IMR-90 (cell line): ENCODE results near the gene GCFC2. TPM values are rescaled to one million over a fixed set of nuclear protein-coding genes. Genes with fewer than 3 reads are reported as not detected.

Source experiments
- ATAC-seq: fragments of 200-7000 bp; cut with Tn5 transposase; 2 replicates; pipeline ENCODE4 v1.9.1; 2020; ENCODE audit warnings: low read depth, mild to moderate bottlenecking, moderate library complexity
- BruUV-seq: library from RNA; stranded (reverse); fragments of 400-500 nt; replicated peaks from 2 replicates; lab custom pipeline; 2021; lab: Mats Ljungman, UMichigan
- CTCF ChIA-PET: fragments of 300-600 bp; formaldehyde crosslinking; extraction: SDS; loops from one replicate; lab custom pipeline; 2021; ENCODE audit warnings: antibody characterized with exemption; lab: Yijun Ruan, JAX
- POLR2A ChIA-PET: fragments of 300-600 bp; sonication (Branson Sonifier 250); formaldehyde crosslinking; loops from one replicate; lab custom pipeline; 2022; ENCODE audit warnings: antibody characterized with exemption; ENCODE audit not compliant: unreplicated experiment; lab: Charles Lee
- DNase-seq: peaks from one replicate; pipeline ENCODE4 v3.0.0; 2013
- H2AFZ ChIP-seq: replicated peaks from 2 replicates; pipeline ENCODE3; 2013; ENCODE audit warnings: low read length, mild to moderate bottlenecking; ENCODE audit not compliant: poor library complexity
- H2AK5ac ChIP-seq: 2 replicates; pipeline ENCODE4 v1.6.1; 2013; ENCODE audit warnings: low read depth, low read length, inconsistent platforms
- H2AK9ac ChIP-seq: replicated peaks from 2 replicates; pipeline ENCODE3; 2013; ENCODE audit warnings: mild to moderate bottlenecking, low read depth, low read length, moderate library complexity; ENCODE audit not compliant: poor library complexity
- H2BK120ac ChIP-seq: 2 replicates; pipeline ENCODE4 v1.6.1; 2013; ENCODE audit warnings: low read depth, low read length, inconsistent platforms
- H2BK15ac ChIP-seq: 3 replicates; pipeline ENCODE4 v1.6.1; 2013; ENCODE audit warnings: low read depth, low read length, inconsistent platforms
- H2BK20ac ChIP-seq: 2 replicates; pipeline ENCODE4 v1.6.1; 2013; ENCODE audit warnings: low read depth, mild to moderate bottlenecking, inconsistent platforms, low read length, moderate library complexity
- H2BK5ac ChIP-seq: 2 replicates; pipeline ENCODE4 v1.6.1; 2013; ENCODE audit warnings: mild to moderate bottlenecking, low read depth, low read length, inconsistent platforms; ENCODE audit not compliant: poor library complexity, severe bottlenecking
- H3K14ac ChIP-seq: replicated peaks from 2 replicates; pipeline ENCODE4 v1.6.1; 2013; ENCODE audit warnings: low read depth, low read length, inconsistent platforms
- H3K18ac ChIP-seq: 2 replicates; pipeline ENCODE4 v1.6.1; 2013; ENCODE audit warnings: low read depth, low read length, control low read depth
- H3K23ac ChIP-seq: 2 replicates; pipeline ENCODE4 v1.6.1; 2013; ENCODE audit warnings: low read depth, low read length, inconsistent platforms
- H3K27ac ChIP-seq: 2 replicates; pipeline ENCODE4 v1.5.1; 2013; ENCODE audit warnings: mild to moderate bottlenecking, control low read depth, low read length; ENCODE audit not compliant: insufficient read depth
- H3K27me3 ChIP-seq: 2 replicates; pipeline ENCODE4 v1.6.1; 2013; ENCODE audit warnings: low read length; ENCODE audit not compliant: control insufficient read depth, insufficient read depth
- H3K36me3 ChIP-seq: 2 replicates; pipeline ENCODE4 v1.6.1; 2013; ENCODE audit warnings: low read length, mixed read lengths; ENCODE audit not compliant: control insufficient read depth, insufficient read depth
- H3K4ac ChIP-seq: 2 replicates; pipeline ENCODE4 v1.6.1; 2013; ENCODE audit warnings: low read depth, low read length, inconsistent platforms
- H3K4me1 ChIP-seq: 2 replicates; pipeline ENCODE4 v1.6.1; 2013; ENCODE audit warnings: low read length, mixed read lengths; ENCODE audit not compliant: control insufficient read depth, insufficient read depth
- H3K4me2 ChIP-seq: 2 replicates; pipeline ENCODE4 v1.6.1; 2013; ENCODE audit warnings: low read depth, mild to moderate bottlenecking, control low read depth, low read length, moderate library complexity
- H3K4me3 ChIP-seq: 2 replicates; pipeline ENCODE4 v1.5.1; 2013; ENCODE audit warnings: low read depth, mild to moderate bottlenecking, control low read depth, low read length, moderate library complexity; ENCODE audit not compliant: insufficient read depth
- H3K56ac ChIP-seq: 2 replicates; pipeline ENCODE4 v1.6.1; 2013; ENCODE audit warnings: low read length, inconsistent platforms; ENCODE audit not compliant: insufficient read depth; ENCODE audit errors: extremely low read depth
- H3K79me1 ChIP-seq, 2 experiments: 2 replicates each; pipeline ENCODE4 v1.6.1; 2013; ENCODE audit warnings: low read length in 2 of 2, inconsistent platforms in 1 of 2, low read depth in 1 of 2
- H3K9ac ChIP-seq: 2 replicates; pipeline ENCODE4 v1.6.1; 2013; ENCODE audit warnings: low read depth, low read length, control low read depth
- H3K9me1 ChIP-seq: 2 replicates; pipeline ENCODE4 v1.6.1; 2013; ENCODE audit warnings: low read length, inconsistent platforms; ENCODE audit not compliant: insufficient read depth
- H3K9me3 ChIP-seq: 2 replicates; pipeline ENCODE4 v1.6.1; 2013; ENCODE audit warnings: low read length; ENCODE audit not compliant: control insufficient read depth, insufficient read depth
- H4K20me1 ChIP-seq: 2 replicates; pipeline ENCODE4 v1.6.1; 2013; ENCODE audit warnings: low read length, inconsistent platforms; ENCODE audit not compliant: insufficient read depth
- H4K5ac ChIP-seq: 2 replicates; pipeline ENCODE4 v1.6.1; 2013; ENCODE audit warnings: mild to moderate bottlenecking, low read depth, low read length, control low read depth
- H4K8ac ChIP-seq, 2 experiments: 2 replicates each; pipeline ENCODE4 v1.6.1; 2013; ENCODE audit warnings: low read depth in 2 of 2, low read length in 2 of 2, control low read depth in 1 of 2, inconsistent platforms in 1 of 2
- H4K91ac ChIP-seq: 2 replicates; pipeline ENCODE4 v1.6.1; 2013; ENCODE audit warnings: low read depth, low read length, inconsistent platforms; ENCODE audit not compliant: insufficient read depth
- CHD1 ChIP-seq: IDR thresholded peaks from 2 replicates; pipeline ENCODE4 v1.6.1; 2012; ENCODE audit warnings: low read depth, low read length, improper control_type of control experiment
- MAZ ChIP-seq: IDR thresholded peaks from 2 replicates; pipeline ENCODE4 v1.6.1; 2012; ENCODE audit warnings: low read depth, mild to moderate bottlenecking, low read length, improper control_type of control experiment, moderate library complexity, borderline replicate concordance
- MXI1 ChIP-seq: IDR thresholded peaks from 2 replicates; pipeline ENCODE4 v1.6.1; 2012; ENCODE audit warnings: low read depth, mild to moderate bottlenecking, low read length, moderate library complexity, borderline replicate concordance
- POLR2A ChIP-seq: IDR thresholded peaks from 2 replicates; pipeline ENCODE4 v1.6.1; 2012; ENCODE audit warnings: mild to moderate bottlenecking, low read depth, low read length
- RCOR1 ChIP-seq: IDR thresholded peaks from 2 replicates; pipeline ENCODE4 v1.6.1; 2012; ENCODE audit warnings: mild to moderate bottlenecking, low read length, improper control_type of control experiment; ENCODE audit not compliant: insufficient replicate concordance
- RFX5 ChIP-seq: IDR thresholded peaks from 2 replicates; pipeline ENCODE4 v1.8.0; 2012; ENCODE audit warnings: low read depth, mild to moderate bottlenecking, low read length, moderate library complexity
- SMC3 ChIP-seq: fragments of 150-350 bp; IDR thresholded peaks from 2 replicates; pipeline ENCODE4 v1.6.1; 2016; ENCODE audit warnings: low read depth, mild to moderate bottlenecking, antibody characterized with exemption, low read length, moderate library complexity
- WGBS, 2 experiments: methylation state at CpG; one replicate each; pipeline versions ENCODE4 v1.1.5 to v1.1.7; 2013; ENCODE audit warnings: missing lambda C conversion rate in 2 of 2; ENCODE audit not compliant: insufficient read length in 1 of 2; ENCODE audit errors: extremely low coverage in 2 of 2; 5-methylcytosine and 5-hydroxymethylcytosine counted together
- dilution Hi-C: fragments of 300-500 bp; cut with HindIII; formaldehyde crosslinking; loops from one replicate; pipeline ENCODE4 v1.14.3; 2018; ENCODE audit warnings: low sequenced_read_pairs; ENCODE audit not compliant: unreplicated experiment
- in situ Hi-C: fragments of 300-500 bp; cut with MboI; formaldehyde crosslinking; loops from 3 replicates; pipeline ENCODE4 v1.14.3; 2019; ENCODE audit warnings: low sequenced_read_pairs, inconsistent platforms, mixed read lengths
- intact Hi-C: fragments of 100-400 bp; cut with micrococcal nuclease; formaldehyde crosslinking; loops from 2 replicates; pipeline ENCODE4 v1.10.0; 2022
- polyA plus RNA-seq, 3 experiments: library from polyadenylated mRNA; depleted of rRNA; stranded (reverse); fragments of >200 nt; gene quantifications; 2 replicates each; pipeline ENCODE4 v1.2.3, GENCODE V29; 2012; ENCODE audit warnings: low replicate concordance in 1 of 3
- total RNA-seq: library from RNA; depleted of rRNA; stranded (reverse); fragments of >200 nt; gene quantifications from 2 replicates; pipeline ENCODE4 v1.2.3, GENCODE V29; 2012
- TF ChIP-seq, protein P1 (sequence below): fragments of 150-350 bp; IDR thresholded peaks from 2 replicates; pipeline ENCODE4 v1.6.1; 2017; ENCODE audit warnings: mild to moderate bottlenecking, antibody characterized with exemption, low read length, low read depth
- TF ChIP-seq, protein P2 (sequence below): conservative IDR thresholded peaks from 2 replicates; pipeline ENCODE4 v1.5.1; 2012; ENCODE audit warnings: mild to moderate bottlenecking, low read depth, low read length, improper control_type of control experiment

The GCFC2 gene
- total and polyA plus RNA-seq, 2 of the 4 experiments (the other 2 are of a cell fraction), result 6.4 to 10.0 TPM

DNA sequence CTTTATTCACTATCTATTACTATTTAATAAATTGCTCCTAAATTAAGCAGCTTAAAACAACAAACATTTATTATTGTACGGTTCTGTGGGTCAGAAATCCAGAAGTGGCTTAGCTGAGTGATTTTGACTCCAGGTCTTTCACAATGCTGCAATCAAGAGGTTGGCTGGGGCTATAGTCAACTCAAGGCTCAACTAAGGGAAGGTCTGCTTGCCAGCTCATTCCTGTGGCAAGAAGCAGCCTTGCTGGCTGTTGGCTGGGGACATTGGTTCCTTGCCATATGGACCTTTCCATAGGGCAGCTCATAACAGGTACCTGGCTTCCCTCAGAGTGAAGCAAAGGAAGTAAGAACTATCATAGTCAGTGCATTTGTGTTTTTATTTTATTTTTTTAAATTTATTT is 69.1 kb downstream of the GCFC2 start:
- ChIA-PET POLR2A (no interaction called here), CTCF (interaction anchor here (0.9 to 2.8 kb wide), 7 partner anchors 10 to 178 kb away, joined by 3 to 17 read pairs (median 5); no protein-coding TSS in a partner anchor)
- no peak overlapping the region for H4K5ac ChIP-seq
- no peak overlapping the region for H3K56ac ChIP-seq
- no peak overlapping the region for H3K18ac ChIP-seq
- H3K9ac ChIP-seq, result no peak overlapping the region
- no peak overlapping the region; the same call in 1 of the 2 replicates for H3K4ac ChIP-seq
- DNase-seq (peak; percentile 5), ATAC-seq (no peak)
- H3K27ac ChIP-seq, result no peak overlapping the region
- H3K27me3 ChIP-seq, result peaks cover 11% of the 10 kb centered on the region
- no peak overlapping the region for H3K4me3 ChIP-seq
- no peak overlapping the region for H2BK20ac ChIP-seq
- no peak for TF ChIP-seq RCOR1
- TF ChIP-seq CHD1, result no peak
- TF ChIP-seq, protein P1, sequence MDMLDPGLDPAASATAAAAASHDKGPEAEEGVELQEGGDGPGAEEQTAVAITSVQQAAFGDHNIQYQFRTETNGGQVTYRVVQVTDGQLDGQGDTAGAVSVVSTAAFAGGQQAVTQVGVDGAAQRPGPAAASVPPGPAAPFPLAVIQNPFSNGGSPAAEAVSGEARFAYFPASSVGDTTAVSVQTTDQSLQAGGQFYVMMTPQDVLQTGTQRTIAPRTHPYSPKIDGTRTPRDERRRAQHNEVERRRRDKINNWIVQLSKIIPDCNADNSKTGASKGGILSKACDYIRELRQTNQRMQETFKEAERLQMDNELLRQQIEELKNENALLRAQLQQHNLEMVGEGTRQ, result no peak
- TF ChIP-seq, protein P2, sequence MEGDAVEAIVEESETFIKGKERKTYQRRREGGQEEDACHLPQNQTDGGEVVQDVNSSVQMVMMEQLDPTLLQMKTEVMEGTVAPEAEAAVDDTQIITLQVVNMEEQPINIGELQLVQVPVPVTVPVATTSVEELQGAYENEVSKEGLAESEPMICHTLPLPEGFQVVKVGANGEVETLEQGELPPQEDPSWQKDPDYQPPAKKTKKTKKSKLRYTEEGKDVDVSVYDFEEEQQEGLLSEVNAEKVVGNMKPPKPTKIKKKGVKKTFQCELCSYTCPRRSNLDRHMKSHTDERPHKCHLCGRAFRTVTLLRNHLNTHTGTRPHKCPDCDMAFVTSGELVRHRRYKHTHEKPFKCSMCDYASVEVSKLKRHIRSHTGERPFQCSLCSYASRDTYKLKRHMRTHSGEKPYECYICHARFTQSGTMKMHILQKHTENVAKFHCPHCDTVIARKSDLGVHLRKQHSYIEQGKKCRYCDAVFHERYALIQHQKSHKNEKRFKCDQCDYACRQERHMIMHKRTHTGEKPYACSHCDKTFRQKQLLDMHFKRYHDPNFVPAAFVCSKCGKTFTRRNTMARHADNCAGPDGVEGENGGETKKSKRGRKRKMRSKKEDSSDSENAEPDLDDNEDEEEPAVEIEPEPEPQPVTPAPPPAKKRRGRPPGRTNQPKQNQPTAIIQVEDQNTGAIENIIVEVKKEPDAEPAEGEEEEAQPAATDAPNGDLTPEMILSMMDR, result no peak
- no peak for TF ChIP-seq POLR2A
- TF ChIP-seq RFX5, result no peak
- no peak for TF ChIP-seq MXI1
- no peak for TF ChIP-seq SMC3
- no peak for TF ChIP-seq MAZ
- H3K4me2 ChIP-seq, result no peak overlapping the region
- H3K4me1 ChIP-seq, result no peaks in the 10 kb centered on the region
- no peak overlapping the region for H3K14ac ChIP-seq
- no peak overlapping the region for H3K23ac ChIP-seq
- no peak overlapping the region; the same call in 1 of the 2 replicates for H2BK120ac ChIP-seq
- no CpG with 5 or more reads among the region's 1 CpG for WGBS, 2 experiments
- H2AK9ac ChIP-seq, result no peak overlapping the region
- no peak overlapping the region for H2BK5ac ChIP-seq
- H4K20me1 ChIP-seq, result no peaks in the 10 kb centered on the region
- H3K79me1 ChIP-seq, result peaks cover 0 to 3% of the 10 kb centered on the region in 2 experiments; a peak in 1 of 4 replicates
- no TSS peak for BruUV-seq
- H3K36me3 ChIP-seq, result no peaks in the 10 kb centered on the region
- in situ Hi-C loops, result no loop called here
- no peaks in the 10 kb centered on the region for H3K9me1 ChIP-seq
- H2BK15ac ChIP-seq, result no peak overlapping the region
- no peak overlapping the region for H4K91ac ChIP-seq
- H3K9me3 ChIP-seq, result no peaks in the 10 kb centered on the region
- no peak overlapping the region for H2AK5ac ChIP-seq
- intact Hi-C loops, result loop anchor here (5.0 kb wide), 1 partner anchor 146 kb away; no protein-coding TSS in a partner anchor
- no peak overlapping the region for H4K8ac ChIP-seq
- H2AFZ ChIP-seq, result no peak overlapping the region
- dilution Hi-C loops, result loop anchor here (25.0 kb wide), 1 partner anchor 179 kb away; no protein-coding TSS in a partner anchor
